Natural killer cell (primary cell): ENCODE results near the gene TINAG. TPM values are rescaled to one million over a fixed set of nuclear protein-coding genes. Genes with fewer than 3 reads are reported as not detected.

Experiments used
- ATAC-seq, 3 donors: fragments of 150-1000 bp in 2 of 3; fragments of 200-7000 bp in 1 of 3; cut with Tn5 transposase; 1 replicate in 1 of 3; 2 replicates in 2 of 3; pipeline ENCODE4 v1.10.0; 2021; ENCODE audit warnings: mild to moderate bottlenecking in 2 of 3, moderate library complexity in 2 of 3
- DNase-seq, 2 donors: peaks; one replicate each; pipeline versions ENCODE4 v3.0.0 to v3.0.0-alpha.2; 2013 to 2021; ENCODE audit warnings: mixed read lengths in 1 of 2
- H3K27ac ChIP-seq: one replicate; pipeline ENCODE4 v1.5.1; 2013; ENCODE audit warnings: mild to moderate bottlenecking, low read length
- H3K27me3 ChIP-seq: one replicate; pipeline ENCODE4 v1.6.1; 2013; ENCODE audit warnings: low read length; ENCODE audit not compliant: control insufficient read depth, insufficient read depth
- H3K36me3 ChIP-seq: one replicate; pipeline ENCODE4 v1.6.1; 2013; ENCODE audit warnings: low read length; ENCODE audit not compliant: control insufficient read depth, insufficient read depth
- H3K4me1 ChIP-seq: one replicate; pipeline ENCODE4 v1.6.1; 2013; ENCODE audit warnings: low read length; ENCODE audit not compliant: control insufficient read depth, insufficient read depth
- H3K4me3 ChIP-seq: one replicate; pipeline ENCODE4 v1.5.1; 2013; ENCODE audit warnings: low read length
- H3K9me3 ChIP-seq: one replicate; pipeline ENCODE4 v1.6.1; 2013; ENCODE audit warnings: low read length; ENCODE audit not compliant: control insufficient read depth, insufficient read depth
- H3K27ac Mint-ChIP-seq, 2 donors: one replicate each; pipeline ENCODE4 v1.8.0; 2022; ENCODE audit warnings: mild to moderate bottlenecking in 2 of 2, mixed read lengths in 2 of 2, moderate library complexity in 1 of 2
- H3K27me3 Mint-ChIP-seq, 2 donors: one replicate each; pipeline ENCODE4 v1.8.0; 2022; ENCODE audit warnings: low read depth in 2 of 2, mixed read lengths in 2 of 2
- H3K36me3 Mint-ChIP-seq: one replicate; pipeline ENCODE4 v1.8.0; 2022; ENCODE audit warnings: mixed read lengths
- H3K4me1 Mint-ChIP-seq, 2 donors: one replicate each; pipeline ENCODE4 v1.8.0; 2022; ENCODE audit warnings: mixed read lengths in 2 of 2
- H3K4me3 Mint-ChIP-seq: one replicate; pipeline ENCODE4 v1.8.0; 2022; ENCODE audit warnings: mild to moderate bottlenecking, moderate library complexity, mixed read lengths
- H3K9me3 Mint-ChIP-seq, 2 donors: one replicate each; pipeline ENCODE4 v1.8.0; 2022; ENCODE audit warnings: mixed read lengths in 2 of 2
- CTCF ChIP-seq: fragments of 200-600 bp; IDR thresholded peaks from one replicate; pipeline ENCODE4 v1.8.0; 2022; ENCODE audit warnings: antibody characterized with exemption
- WGBS: methylation state at CpG from one replicate; pipeline ENCODE4 v1.1.7; 2013; ENCODE audit warnings: missing lambda C conversion rate; ENCODE audit not compliant: insufficient coverage; 5-methylcytosine and 5-hydroxymethylcytosine counted together
- intact Hi-C: fragments of 100-400 bp; cut with micrococcal nuclease; formaldehyde crosslinking; loops from one replicate; pipeline ENCODE4 v1.14.2; 2022
- total RNA-seq, 4 donors: library from RNA; stranded (reverse); fragments of 120-200 nt in 1 of 4; gene quantifications; one replicate each; pipeline versions ENCODE4 v1.2.3 to v1.2.4, GENCODE V29; 2013 to 2022

Gene TINAG
- total RNA-seq, 3 donors from 2014 or later (not counting 1 experiment from before 2014, with no cell fraction given): not detected

GRCh38 chr6:54291146-54291545, 17.1 kb upstream of the TINAG start:
- Mint-ChIP-seq H3K4me1 (no peaks in the 10 kb centered on the region), H3K27me3 (no peaks in the 10 kb centered on the region), H3K9me3 (peaks cover 8 to 10% of the 10 kb centered on the region in 2 donors), H3K27ac (no peak overlapping the region), H3K36me3 (no peaks in the 10 kb centered on the region), H3K4me3 (no peak overlapping the region)
- H3K36me3 ChIP-seq: no peaks in the 10 kb centered on the region
- H3K9me3 ChIP-seq: no peaks in the 10 kb centered on the region
- intact Hi-C loops: no loop called here
- TF ChIP-seq CTCF: no peak
- no peak overlapping the region for H3K27ac ChIP-seq
- ATAC-seq (no peak), DNase-seq (no peak)
- no peak overlapping the region for H3K4me3 ChIP-seq
- WGBS: 83% methylated on average over 1 of the region's 2 CpGs
- no peaks in the 10 kb centered on the region for H3K27me3 ChIP-seq
- H3K4me1 ChIP-seq: no peaks in the 10 kb centered on the region

- intact Hi-C loops: no loop called here
- Histone ChIP-seq H3K9me3 (no peaks in the 10 kb centered on the region), H3K36me3 (no peaks in the 10 kb centered on the region), H3K4me1 (no peaks in the 10 kb centered on the region), H3K27ac (no peak overlapping the region), H3K4me3 (no peak overlapping the region), H3K27me3 (no peaks in the 10 kb centered on the region)
- Mint-ChIP-seq H3K36me3 (no peaks in the 10 kb centered on the region), H3K9me3 (peaks cover 9 to 10% of the 10 kb centered on the region in 2 donors), H3K4me1 (no peaks in the 10 kb centered on the region), H3K27me3 (no peaks in the 10 kb centered on the region), H3K4me3 (no peak overlapping the region), H3K27ac (no peak overlapping the region)
- ATAC-seq: no peak
- DNase-seq: no peak
- TF ChIP-seq CTCF: no peak
- no CpG with 5 or more reads among the region's 2 CpGs for WGBS
These were observed 16.5 kb upstream of the TINAG start for GRCh38 chr6:54291738-54292137.

GRCh38 chr6:54294965-54295532, 13.2 kb upstream of the TINAG start:
- no peak for DNase-seq

More at GRCh38 chr6:54294965-54295532, 13.2 kb upstream of the TINAG start:
- no peaks in the 10 kb centered on the region for H3K4me1 ChIP-seq
- no peak overlapping the region for H3K27ac ChIP-seq
- H3K4me3 Mint-ChIP-seq: no peak overlapping the region
- no peaks in the 10 kb centered on the region for H3K9me3 ChIP-seq
- intact Hi-C loops: no loop called here
- no peak for TF ChIP-seq CTCF
- 93% methylated on average over 8 of the region's 8 CpGs for WGBS
- no peak overlapping the region for H3K4me3 ChIP-seq
- no peaks in the 10 kb centered on the region for H3K36me3 ChIP-seq
- no peaks in the 10 kb centered on the region for H3K27me3 ChIP-seq
- no peaks in the 10 kb centered on the region for H3K36me3 Mint-ChIP-seq
- no peaks in the 10 kb centered on the region for H3K27me3 Mint-ChIP-seq
- H3K9me3 Mint-ChIP-seq: peaks cover 3 to 9% of the 10 kb centered on the region in 2 donors
- no peaks in the 10 kb centered on the region for H3K4me1 Mint-ChIP-seq
- ATAC-seq: no peak
- no peak overlapping the region for H3K27ac Mint-ChIP-seq
